Spleen (tissue), 11 donors: Measurements from ENCODE around the gene FCRL4. TPM values are rescaled to one million over a fixed set of nuclear protein-coding genes. Genes with fewer than 3 reads are reported as not detected.

ENCODE experiments used
- DNase-seq: peaks from one replicate; pipeline ENCODE4 v3.0.0-alpha.2; 2020
- H3K27ac ChIP-seq, 8 donors: fragments of 200-600 bp; sonication (generic) in 7 of 8; 1 replicate in 4 of 8; 2 replicates in 4 of 8; pipeline versions ENCODE4 v1.5.0 to v1.8.0; 2016 to 2021; ENCODE audit warnings: inconsistent platforms in 4 of 8, mild to moderate bottlenecking in 4 of 8, moderate library complexity in 1 of 8
- H3K27me3 ChIP-seq, 7 donors: fragments of 200-600 bp; sonication (generic) in 6 of 7; replicated peaks in 1 of 7; 1 replicate in 4 of 7; 2 replicates in 3 of 7; pipeline versions ENCODE4 v1.5.0 to v1.8.0; 2016 to 2021; ENCODE audit warnings: inconsistent platforms in 3 of 7, mild to moderate bottlenecking in 1 of 7
- H3K36me3 ChIP-seq, 6 donors: fragments of 200-600 bp; sonication (generic) in 5 of 6; 1 replicate in 4 of 6; 2 replicates in 2 of 6; pipeline versions ENCODE4 v1.5.0 to v1.8.0; 2016 to 2021; ENCODE audit warnings: inconsistent platforms in 2 of 6
- H3K4me1 ChIP-seq, 6 donors: fragments of 200-600 bp; sonication (generic) in 5 of 6; 1 replicate in 3 of 6; 2 replicates in 3 of 6; pipeline versions ENCODE4 v1.5.0 to v1.8.0; 2016 to 2021; ENCODE audit warnings: inconsistent platforms in 3 of 6
- H3K4me3 ChIP-seq, 8 donors: fragments of 200-600 bp; sonication (generic) in 7 of 8; 1 replicate in 4 of 8; 2 replicates in 4 of 8; pipeline versions ENCODE4 v1.5.0 to v1.8.0; 2016 to 2021; ENCODE audit warnings: inconsistent platforms in 4 of 8, mild to moderate bottlenecking in 4 of 8, moderate library complexity in 2 of 8
- H3K9me3 ChIP-seq, 8 donors: fragments of 200-600 bp; sonication (generic) in 7 of 8; 1 replicate in 4 of 8; 2 replicates in 4 of 8; pipeline versions ENCODE4 v1.5.0 to v1.8.0; 2016 to 2021; ENCODE audit warnings: inconsistent platforms in 4 of 8
- CTCF ChIP-seq, 11 experiments: fragments of 200-600 bp in 7 of 11; fragments of 450-650 bp in 4 of 11; sonication (generic) in 4 of 11; IDR thresholded peaks in 8 of 11; conservative IDR thresholded peaks in 3 of 11; 1 replicate in 7 of 11; 2 replicates in 4 of 11; pipeline versions ENCODE4 v1.4.0 to v1.8.0; 2016 to 2021; ENCODE audit warnings: antibody characterized with exemption in 11 of 11, inconsistent platforms in 4 of 11, mild to moderate bottlenecking in 1 of 11
- POLR2A ChIP-seq, 3 donors: fragments of 450-650 bp; IDR thresholded peaks; one replicate each; pipeline ENCODE4 v1.5.1; 2017; ENCODE audit warnings: antibody characterized with exemption in 3 of 3, mild to moderate bottlenecking in 1 of 3
- POLR2AphosphoS5 ChIP-seq, 3 donors: sonication (generic); formaldehyde crosslinking; IDR thresholded peaks; one replicate each; pipeline ENCODE4 v1.5.1; 2017; ENCODE audit warnings: antibody characterized with exemption in 3 of 3
- WGBS, 5 donors: extraction: QIAGEN DNeasy Blood & Tissue Kit in 3 of 5; methylation state at CpG; one replicate each; pipeline versions ENCODE4 v1.1.5 to v1.1.7; 2013 to 2018; 5-methylcytosine and 5-hydroxymethylcytosine counted together
- intact Hi-C: fragments of 100-400 bp; cut with DNase I; formaldehyde crosslinking; loops from one replicate; pipeline ENCODE4 v1.15.0; 2023; ENCODE audit warnings: low total_unique reads
- polyA plus RNA-seq, 3 donors: library from polyadenylated mRNA; stranded (reverse); fragments of 200-250 nt; gene quantifications; one replicate each; pipeline ENCODE4 v1.2.1, GENCODE V29; 2013
- total RNA-seq, 7 donors: library from RNA; depleted of rRNA in 3 of 7; stranded (reverse); fragments of >200 nt in 3 of 7; fragmentation: NEBNext Ultra II Directional in 4 of 7; extraction: Animal tissue kit (Norgen Biotek cat#: 25700) in 4 of 7; gene quantifications; one replicate each; pipeline versions ENCODE4 v1.1.0 to v1.2.1, GENCODE V29; 2016 to 2021
- donor health status: healthy with polysubstance abuse.
- donor health status: DM: no; HTN: no; CAD: no; lungs with moderate emphysema.
- donor health status: DM: no; HTN: no; CAD: no.
- donor health status: Bipolar disorder and iron deficiency.
- donor health status: healthy.
- donor health status: DM: no; HTN: no; CAD: no.
- donor health status: DM: yes; HTN: yes; CAD: no.

FCRL4 gene
- total and polyA plus RNA-seq, 10 donors, result 0.26 to 6.0 (median 1.9) TPM

DNA sequence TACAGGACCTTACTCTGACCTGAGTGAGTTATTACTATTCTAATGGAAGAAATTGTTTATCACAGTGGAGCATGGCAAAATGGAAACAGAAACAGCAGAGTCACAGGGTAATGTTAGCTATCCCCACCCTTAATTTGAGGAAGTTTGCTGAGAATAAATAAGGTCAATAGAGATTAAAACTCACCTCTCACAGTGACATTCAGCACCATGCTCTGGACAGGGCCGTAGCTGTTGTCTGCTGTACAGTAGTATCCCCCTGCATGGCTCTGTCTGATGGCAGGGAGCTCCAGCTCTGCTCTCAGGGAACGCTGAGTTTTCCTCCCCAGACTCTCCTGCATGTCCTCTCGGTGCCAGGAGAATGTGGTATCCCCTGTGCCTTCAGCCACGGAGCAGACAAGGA, 11.9 kb downstream of the FCRL4 start:
- intact Hi-C loops, result no loop called here
- TF ChIP-seq POLR2A (IDR thresholded peaks at IDR 0.05) (no peak), POLR2AphosphoS5 (IDR thresholded peaks at IDR 0.05) (no peak)
- Histone ChIP-seq H3K27ac (no peak overlapping the region), H3K36me3 (no peaks in the 10 kb centered on the region), H3K4me3 (no peak overlapping the region), H3K27me3 (peaks cover 0 to 26% (median 0%) of the 10 kb centered on the region in 7 donors), H3K9me3 (peaks cover 0 to 10% (median 8%) of the 10 kb centered on the region in 8 donors), H3K4me1 (peaks cover 0 to 39% (median 14%) of the 10 kb centered on the region in 6 donors)
- 56 to 79% (median 66%) methylated on average over 4 of the region's 4 CpGs for WGBS, 5 donors
- no peak for DNase-seq

DNA sequence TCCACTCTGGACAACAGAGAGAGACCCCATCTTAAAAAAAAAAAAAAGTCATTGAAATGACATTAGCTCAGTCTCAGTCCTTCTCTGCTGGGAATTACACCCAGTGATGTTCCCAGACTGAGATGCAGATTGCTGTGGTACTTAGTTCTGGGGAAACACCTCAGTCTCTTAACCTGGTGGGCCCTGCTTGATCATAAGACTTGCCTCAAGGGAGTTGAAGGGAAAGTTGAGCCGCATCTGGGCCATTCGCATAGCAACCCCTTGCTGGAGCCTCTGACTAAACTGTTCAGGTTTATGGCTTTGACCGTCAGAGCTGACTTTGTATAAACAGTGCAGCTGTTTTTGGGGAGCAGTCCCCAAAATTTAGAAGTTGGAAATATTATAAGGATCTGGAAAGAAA, 13.4 kb downstream of the FCRL4 start:
- H3K36me3 ChIP-seq, result no peaks in the 10 kb centered on the region
- DNase-seq, result no peak
- WGBS, 5 donors, result 68 to 82% (median 76%) methylated on average over 3 of the region's 3 CpGs
- peaks cover 7 to 51% (median 26%) of the 10 kb centered on the region in 6 donors for H3K4me1 ChIP-seq
- no peak overlapping the region for H3K27ac ChIP-seq
- TF ChIP-seq CTCF (IDR thresholded peaks at IDR 0.05 in 8 of 11, conservative IDR thresholded peaks at IDR 0.05 in 3 of 11) (no peak), POLR2A (IDR thresholded peaks at IDR 0.05) (no peak), POLR2AphosphoS5 (IDR thresholded peaks at IDR 0.05) (no peak)
- intact Hi-C loops, result no loop called here
- H3K27me3 ChIP-seq, result peaks cover 0 to 23% (median 0%) of the 10 kb centered on the region in 7 donors
- peaks cover 0 to 10% (median 8%) of the 10 kb centered on the region in 8 donors for H3K9me3 ChIP-seq
- no peak overlapping the region for H3K4me3 ChIP-seq

DNA sequence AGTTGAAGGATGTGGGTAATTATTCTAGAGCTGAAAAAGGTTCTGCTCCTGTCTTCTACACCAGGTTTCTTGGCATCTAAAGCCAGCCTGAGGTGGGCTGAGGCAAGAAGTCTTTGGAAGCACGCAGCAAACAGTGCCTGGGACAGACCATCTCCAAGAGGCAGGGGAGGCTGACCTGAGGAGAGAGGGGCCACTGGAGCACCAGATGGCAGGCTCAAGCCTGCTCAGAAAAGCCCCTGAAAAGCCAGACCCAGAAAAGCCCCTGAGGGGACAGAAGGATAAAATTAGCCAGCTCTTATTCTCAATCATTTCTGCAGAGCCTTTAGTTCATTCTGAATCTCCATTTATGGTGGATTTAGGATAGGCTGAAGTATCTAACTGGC, 17.1 kb downstream of the FCRL4 start:
- TF ChIP-seq POLR2A (IDR thresholded peaks at IDR 0.05), result no peak
- no peak for TF ChIP-seq CTCF (IDR thresholded peaks at IDR 0.05 in 8 of 11, conservative IDR thresholded peaks at IDR 0.05 in 3 of 11)
- TF ChIP-seq POLR2AphosphoS5 (IDR thresholded peaks at IDR 0.05), result no peak
- no peak overlapping the region for H3K4me3 ChIP-seq
- H3K36me3 ChIP-seq, result no peaks in the 10 kb centered on the region
- no peak overlapping the region for H3K27ac ChIP-seq
- no peak for DNase-seq
- intact Hi-C loops, result no loop called here
- 67 to 88% (median 79%) methylated on average over 1 of the region's 1 CpG for WGBS, 5 donors
- H3K4me1 ChIP-seq, result peaks cover 7 to 49% (median 23%) of the 10 kb centered on the region in 6 donors
- peaks cover 0 to 10% (median 8%) of the 10 kb centered on the region in 8 donors for H3K9me3 ChIP-seq
- peaks cover 0 to 11% (median 0%) of the 10 kb centered on the region in 7 donors for H3K27me3 ChIP-seq

DNA sequence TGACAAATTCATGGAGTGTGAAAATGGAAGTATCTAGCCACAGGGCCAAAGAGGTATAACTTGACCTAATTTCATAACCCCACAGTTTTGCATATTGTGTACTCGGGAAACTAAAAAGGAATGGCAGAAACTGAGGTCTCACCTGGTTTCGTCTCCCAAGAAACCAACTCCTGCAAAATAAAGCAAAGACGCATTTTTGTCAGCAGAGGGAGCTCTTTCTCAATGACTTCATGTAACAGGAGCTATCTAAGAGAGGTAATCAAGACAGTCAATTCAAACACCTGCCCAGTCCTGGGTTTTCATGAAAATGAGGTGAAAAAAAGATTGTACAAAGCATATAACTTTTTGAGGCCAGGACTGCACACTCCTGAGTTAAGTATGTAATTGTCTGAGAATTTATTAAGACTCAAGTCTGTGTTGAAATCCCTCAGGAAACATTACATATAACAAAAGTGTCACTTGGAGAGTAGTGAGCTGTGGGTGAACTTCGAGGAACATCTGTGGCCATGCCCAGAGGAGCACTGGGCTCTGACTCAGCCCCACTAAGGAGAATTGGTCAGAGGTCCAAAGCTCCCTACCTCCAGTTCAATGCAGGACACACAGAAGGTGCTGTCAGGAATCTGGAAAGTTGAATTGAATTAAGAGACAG, 17.6 kb downstream of the FCRL4 start:
- Histone ChIP-seq H3K9me3 (peaks cover 0 to 10% (median 8%) of the 10 kb centered on the region in 8 donors), H3K4me1 (peaks cover 7 to 49% (median 21%) of the 10 kb centered on the region in 6 donors), H3K27ac (no peak overlapping the region), H3K27me3 (peaks cover 0 to 11% (median 0%) of the 10 kb centered on the region in 7 donors), H3K36me3 (no peaks in the 10 kb centered on the region), H3K4me3 (no peak overlapping the region)
- no peak for DNase-seq
- TF ChIP-seq POLR2AphosphoS5 (IDR thresholded peaks at IDR 0.05) (no peak), POLR2A (IDR thresholded peaks at IDR 0.05) (no peak), CTCF (IDR thresholded peaks at IDR 0.05 in 8 of 11, conservative IDR thresholded peaks at IDR 0.05 in 3 of 11) (peak; percentile 48 to 82 (median 71))
- intact Hi-C loops, result no loop called here
- WGBS, 5 donors, result 2 to 13% (median 9%) methylated on average over 4 of the region's 4 CpGs
